Fibroblast of peridontal ligament (primary cell): ENCODE measurements around the gene FAM118A.

Experiments
- DNase-seq: peaks from one replicate; pipeline ENCODE4 v3.0.0-alpha.2; 2010; ENCODE audit errors: extremely low read depth

Gene FAM118A

DNA sequence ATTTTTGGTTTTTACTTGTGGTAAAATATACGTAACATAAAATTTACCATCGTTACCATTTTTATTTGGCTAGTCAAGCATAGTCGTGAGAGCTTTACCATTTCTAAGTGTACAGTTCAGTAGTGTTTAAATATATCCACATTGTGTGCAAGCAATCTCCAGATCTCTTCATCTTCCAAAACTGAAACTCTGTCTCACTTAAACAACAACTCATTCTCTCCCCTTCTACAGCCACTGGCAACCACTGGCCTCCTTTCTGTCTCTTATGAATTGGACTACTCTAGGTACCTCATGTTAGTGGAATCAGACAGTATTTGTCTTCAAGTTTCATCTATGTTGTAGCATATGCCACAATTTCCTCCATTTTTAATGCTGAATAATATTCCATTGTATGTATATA lies 66.3 kb downstream of the FAM118A start:
- no peak for DNase-seq

DNA sequence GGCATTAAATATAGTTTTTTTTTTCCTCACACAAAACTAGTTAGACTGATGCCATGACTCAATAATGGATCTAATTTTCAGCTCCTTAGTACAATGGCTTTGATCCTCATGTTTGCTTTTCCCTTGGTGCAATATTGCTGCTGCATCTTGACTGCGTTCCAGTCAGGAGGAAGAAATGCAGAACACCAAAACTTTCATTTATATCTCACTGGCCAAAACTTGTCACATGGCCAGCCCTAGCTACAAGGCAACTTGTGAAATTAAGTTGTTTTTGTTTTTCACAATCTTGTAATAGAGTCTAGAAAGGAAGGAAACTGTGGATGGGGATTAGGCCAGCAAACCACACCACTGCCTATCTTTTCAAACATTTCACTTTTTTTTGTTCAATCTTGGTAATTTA lies 67.0 kb downstream of the FAM118A start:
- peak; percentile 8 for DNase-seq

DNA sequence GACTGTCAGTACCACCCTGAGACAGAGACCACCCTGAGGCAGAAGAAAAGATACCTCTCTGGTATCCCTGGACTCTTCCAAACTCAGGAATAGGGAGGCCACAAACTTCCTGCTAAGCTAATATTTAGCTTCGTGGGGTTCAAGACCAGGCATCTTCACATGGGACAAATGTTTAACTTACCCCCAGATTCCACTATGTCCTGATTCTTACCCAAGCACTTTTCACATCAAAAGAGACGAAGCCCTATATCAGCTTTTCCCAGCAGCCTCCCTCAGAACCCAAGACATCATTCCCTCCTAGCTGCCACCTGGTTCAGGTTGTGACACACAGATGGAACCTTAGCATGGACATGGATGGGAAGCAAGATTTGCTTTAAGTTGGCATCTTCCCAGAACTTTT lies 71.6 kb downstream of the FAM118A start:
- DNase-seq, result no peak

DNA sequence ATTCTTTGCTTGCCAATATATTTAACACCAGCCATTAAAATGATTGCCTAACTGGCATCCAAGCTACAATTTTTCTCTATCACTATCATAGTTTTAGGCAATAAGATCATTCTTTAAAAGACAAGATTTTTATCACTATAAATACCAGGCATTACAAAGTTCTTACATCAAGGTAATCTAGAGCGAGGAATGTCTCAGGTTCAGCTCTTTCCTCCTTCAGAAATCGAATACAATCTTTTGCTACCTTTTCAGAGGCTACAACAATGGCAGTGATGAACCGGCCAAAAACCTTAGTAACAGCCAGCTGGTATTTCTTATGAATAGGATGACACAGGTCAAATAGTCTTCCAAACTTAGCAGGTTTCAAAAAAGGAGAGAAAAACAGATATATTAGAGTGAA lies 79.8 kb downstream of the FAM118A start:
- DNase-seq, result no peak
